ENCODE measurements around the gene MYBL2.

MYBL2 gene

GRCh38 chr20:43669332-43669731, 2.4 kb downstream of the MYBL2 start:
- no peak for TF ChIP-seq CTCF (conservative IDR thresholded peaks at IDR 0.05)
- no peak overlapping the region for H3K27ac ChIP-seq

DNA sequence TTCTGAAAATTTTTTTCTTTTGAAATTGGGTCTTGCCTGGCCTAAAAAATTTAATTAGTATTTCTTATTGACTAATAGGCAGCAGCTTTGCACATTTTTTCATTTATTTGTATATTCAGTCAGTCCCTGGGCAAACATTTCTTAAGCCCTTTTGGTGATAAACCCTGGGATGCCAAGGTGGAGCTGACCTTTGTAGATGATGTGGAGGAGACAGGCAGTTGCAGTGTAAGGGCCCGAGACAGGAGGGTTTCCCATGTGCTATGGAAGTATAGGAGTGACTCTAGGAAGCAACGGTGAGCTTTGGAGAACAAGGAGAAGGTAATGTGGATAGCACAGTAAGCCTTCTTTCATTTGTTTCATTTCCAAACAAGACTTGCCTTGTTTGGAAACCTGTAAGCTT, 3.5 kb downstream of the MYBL2 start:
- H3K27ac ChIP-seq = no peak overlapping the region
- TF ChIP-seq ZFX (IDR thresholded peaks at IDR 0.05) (no peak), CTCF (conservative IDR thresholded peaks at IDR 0.05) (no peak)

DNA sequence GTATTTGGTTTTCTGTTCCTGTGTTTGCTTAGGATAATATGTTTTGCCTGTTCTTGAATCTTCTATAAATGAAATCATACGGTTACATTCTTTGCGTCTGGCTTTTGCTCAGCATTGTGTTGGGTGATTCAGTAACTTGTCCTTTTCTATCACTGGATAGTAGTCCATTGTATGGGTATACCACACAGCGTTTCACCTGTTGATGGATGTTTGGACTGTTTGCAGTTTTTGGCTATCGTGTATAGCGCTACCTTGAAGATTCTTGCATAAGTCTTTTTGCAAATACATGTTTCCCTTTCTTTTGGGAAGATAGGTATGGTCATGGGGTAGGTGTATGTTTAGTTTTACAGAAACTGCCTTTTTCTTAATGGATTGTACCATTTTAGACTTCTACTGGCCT, 9.5 kb downstream of the MYBL2 start:
- H3K27ac ChIP-seq = no peak overlapping the region
- TF ChIP-seq ZFX (IDR thresholded peaks at IDR 0.05) (no peak), CTCF (conservative IDR thresholded peaks at IDR 0.05) (no peak)

DNA sequence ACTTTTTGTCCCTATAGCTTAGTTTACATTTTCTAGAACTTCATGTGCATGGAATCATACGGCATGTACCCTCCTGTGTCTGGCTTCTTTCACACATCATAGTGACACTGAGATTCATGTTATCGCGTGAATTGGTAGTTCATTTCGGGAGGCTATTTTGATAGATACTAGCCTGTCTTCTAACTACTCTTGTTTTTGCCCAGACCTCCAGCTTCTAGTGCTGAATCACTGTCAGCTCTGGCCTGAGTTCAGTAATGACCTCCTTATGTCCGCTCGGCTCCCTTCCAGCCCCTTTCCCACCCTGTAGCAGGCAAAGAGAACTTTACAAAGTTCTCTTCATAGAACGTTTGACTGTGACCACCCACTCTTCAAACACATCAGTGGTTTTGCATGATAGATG, 14.1 kb downstream of the MYBL2 start:
- H3K27ac ChIP-seq = no peak overlapping the region
- no peak for TF ChIP-seq CTCF (conservative IDR thresholded peaks at IDR 0.05)
- no peak for TF ChIP-seq ZFX (IDR thresholded peaks at IDR 0.05)

GRCh38 chr20:43681468-43681942, 14.6 kb downstream of the MYBL2 start:
- no peak overlapping the region for H3K27ac ChIP-seq
- TF ChIP-seq ZFX (IDR thresholded peaks at IDR 0.05) (no peak), CTCF (conservative IDR thresholded peaks at IDR 0.05) (no peak)

DNA sequence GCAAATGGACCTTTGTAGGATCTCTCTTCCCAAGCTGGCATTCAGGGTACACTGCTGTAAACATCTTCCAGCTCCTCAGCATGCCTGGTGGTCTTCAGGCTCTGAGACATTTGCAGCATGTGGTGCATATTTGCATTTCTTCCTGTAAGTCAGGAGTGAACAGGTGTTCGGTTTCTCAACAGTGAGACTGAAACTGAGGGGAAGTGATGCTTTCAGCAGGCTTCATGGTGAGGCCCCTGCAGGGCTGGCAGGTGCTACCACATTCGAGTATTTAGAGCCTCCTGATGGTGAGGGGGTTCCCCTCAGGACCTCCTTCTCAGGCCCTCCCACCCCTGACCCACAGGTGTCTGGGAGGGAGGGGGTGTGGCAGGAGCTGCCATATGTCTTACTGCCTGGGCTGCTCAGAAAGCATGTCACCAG, 15.1 kb downstream of the MYBL2 start:
- no peak overlapping the region for H3K27ac ChIP-seq
- TF ChIP-seq CTCF (conservative IDR thresholded peaks at IDR 0.05) (no peak), ZFX (IDR thresholded peaks at IDR 0.05) (no peak)

DNA sequence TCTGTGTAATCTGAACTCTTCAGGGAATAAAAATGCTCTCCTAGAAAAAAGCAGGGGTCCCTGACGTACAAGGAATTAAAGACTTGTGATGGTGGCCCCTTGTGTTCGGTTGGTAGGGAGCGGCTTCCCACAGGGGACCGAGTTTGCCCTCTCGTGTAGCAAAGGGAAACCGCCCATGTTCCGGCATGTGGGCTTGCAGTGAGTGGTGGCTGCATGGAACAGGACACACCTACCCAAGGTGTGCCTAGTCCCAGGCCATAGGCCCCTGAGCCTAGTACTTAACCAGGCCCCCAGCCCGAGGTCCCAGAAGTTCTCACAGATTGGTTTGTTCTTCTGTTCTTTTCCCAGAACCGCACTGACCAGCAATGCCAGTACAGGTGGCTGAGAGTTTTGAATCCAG, 15.5 kb downstream of the MYBL2 start:
- TF ChIP-seq ZFX (IDR thresholded peaks at IDR 0.05) = no peak
- TF ChIP-seq CTCF (conservative IDR thresholded peaks at IDR 0.05) = no peak
- no peak overlapping the region for H3K27ac ChIP-seq

Measured in C4-2B (cell line).